WTC11 (cell line): ENCODE results near the gene GCK. TPM values are rescaled to one million over a fixed set of nuclear protein-coding genes. Genes with fewer than 3 reads are reported as not detected.
A peak's percentile ranks its signal among the peaks of the same experiment; 100 is the strongest.

Experiments used
- AR ChIP-seq: fragments of 250-450 bp; sonication (Bioruptor Pico); IDR thresholded peaks from 2 replicates; pipeline ENCODE4 v1.9.0; 2021; ENCODE audit warnings: mild to moderate bottlenecking
- ATF6 ChIP-seq: sonication (generic); formaldehyde crosslinking; IDR thresholded peaks from 2 replicates; pipeline ENCODE4 v1.8.1; 2023; ENCODE audit warnings: mild to moderate bottlenecking, missing genetic modification reagents
- CREB1 ChIP-seq: sonication (generic); formaldehyde crosslinking; IDR thresholded peaks from 2 replicates; pipeline ENCODE4 v1.8.0; 2023; ENCODE audit warnings: mild to moderate bottlenecking, missing genetic modification reagents
- CREM ChIP-seq: sonication (generic); formaldehyde crosslinking; IDR thresholded peaks from 2 replicates; pipeline ENCODE4 v1.8.1; 2022; ENCODE audit warnings: mild to moderate bottlenecking, missing genetic modification reagents, moderate library complexity
- FOXP1 ChIP-seq: sonication (generic); formaldehyde crosslinking; IDR thresholded peaks from 2 replicates; pipeline ENCODE4 v1.8.0; 2022; ENCODE audit warnings: missing genetic modification reagents, mild to moderate bottlenecking, moderate library complexity, borderline replicate concordance
- HMGA2 ChIP-seq: fragments of 250-450 bp; sonication (Bioruptor Pico); IDR thresholded peaks from 2 replicates; pipeline ENCODE4 v1.4.0; 2021; ENCODE audit warnings: mild to moderate bottlenecking, moderate library complexity
- JAZF1 ChIP-seq: fragments of 250-450 bp; sonication (Bioruptor Pico); IDR thresholded peaks from 2 replicates; pipeline ENCODE4 v1.9.0; 2021; ENCODE audit warnings: moderate library complexity, mild to moderate bottlenecking, inconsistent platforms
- MAX ChIP-seq: sonication (generic); formaldehyde crosslinking; IDR thresholded peaks from 2 replicates; pipeline ENCODE4 v1.8.0; 2022; ENCODE audit warnings: mild to moderate bottlenecking, missing genetic modification reagents
- MLX ChIP-seq: sonication (generic); formaldehyde crosslinking; IDR thresholded peaks from 2 replicates; pipeline ENCODE4 v1.8.1; 2023; ENCODE audit warnings: mild to moderate bottlenecking, missing genetic modification reagents, moderate library complexity
- MYBL2 ChIP-seq: sonication (generic); formaldehyde crosslinking; IDR thresholded peaks from 2 replicates; pipeline ENCODE4 v1.8.1; 2023; ENCODE audit warnings: mild to moderate bottlenecking, moderate library complexity, missing genetic modification reagents
- PREB ChIP-seq: sonication (generic); formaldehyde crosslinking; IDR thresholded peaks from 2 replicates; pipeline ENCODE4 v1.8.1; 2022; ENCODE audit warnings: mild to moderate bottlenecking, missing genetic modification reagents, moderate library complexity, borderline replicate concordance
- RELA ChIP-seq: sonication (generic); formaldehyde crosslinking; IDR thresholded peaks from 2 replicates; pipeline ENCODE4 v1.8.1; 2022; ENCODE audit warnings: missing genetic modification reagents, mild to moderate bottlenecking, borderline replicate concordance
- SMAD4 ChIP-seq: sonication (generic); formaldehyde crosslinking; IDR thresholded peaks from 2 replicates; pipeline ENCODE4 v1.8.0; 2022; ENCODE audit warnings: mild to moderate bottlenecking, missing genetic modification reagents
- SOX15 ChIP-seq: fragments of 250-450 bp; sonication (Bioruptor Pico); IDR thresholded peaks from 2 replicates; pipeline ENCODE4 v1.9.0; 2021; ENCODE audit warnings: mild to moderate bottlenecking
- SP1 ChIP-seq: sonication (generic); formaldehyde crosslinking; conservative IDR thresholded peaks from 2 replicates; pipeline ENCODE4 v1.8.1; 2022; ENCODE audit warnings: missing genetic modification reagents
- TEAD1 ChIP-seq: sonication (generic); formaldehyde crosslinking; IDR thresholded peaks from 2 replicates; pipeline ENCODE4 v1.8.0; 2022; ENCODE audit warnings: mild to moderate bottlenecking, missing genetic modification reagents
- TP53 ChIP-seq: sonication (generic); formaldehyde crosslinking; IDR thresholded peaks from 2 replicates; pipeline ENCODE4 v1.8.1; 2023; ENCODE audit warnings: mild to moderate bottlenecking, missing genetic modification reagents
- USF2 ChIP-seq: sonication (generic); formaldehyde crosslinking; IDR thresholded peaks from 2 replicates; pipeline ENCODE4 v1.8.1; 2023; ENCODE audit warnings: mild to moderate bottlenecking, missing genetic modification reagents, moderate library complexity
- ZNF281 ChIP-seq: sonication (generic); formaldehyde crosslinking; IDR thresholded peaks from 2 replicates; pipeline ENCODE4 v1.8.0; 2023; ENCODE audit warnings: mild to moderate bottlenecking, missing genetic modification reagents
- ZNF416 ChIP-seq: fragments of 250-450 bp; sonication (Bioruptor Pico); IDR thresholded peaks from 2 replicates; pipeline ENCODE4 v1.9.0; 2021; ENCODE audit warnings: mild to moderate bottlenecking, inconsistent platforms
- total RNA-seq: library from RNA; stranded (reverse); gene quantifications from 3 replicates; pipeline ENCODE4 v1.2.3, GENCODE V29; 2021

The GCK gene
- total RNA-seq, 1 experiment from 2014 or later: 3.3 TPM

- TF ChIP-seq PREB (CRISPR knock-in tag) (no peak), TEAD1 (no peak), ATF6 (CRISPR knock-in tag) (no peak), FOXP1 (CRISPR knock-in tag) (no peak; the same call in none of the 2 replicates), JAZF1 (CRISPR knock-in tag) (no peak), MYBL2 (CRISPR knock-in tag) (peak; percentile 78; the same call in 1 of the 2 replicates), ZNF281 (CRISPR knock-in tag) (no peak), CREB1 (CRISPR knock-in tag) (no peak), MLX (CRISPR knock-in tag) (no peak), RELA (CRISPR knock-in tag) (peak; percentile 73; the same call in 1 of the 2 replicates), AR (CRISPR knock-in tag) (no peak), MAX (CRISPR knock-in tag) (peak; percentile 90), SMAD4 (CRISPR knock-in tag) (no peak), ZNF416 (CRISPR knock-in tag) (0 out of 2 replicates have a peak, but pooled peaks have one; percentile 20), TP53 (CRISPR knock-in tag) (no peak), CREM (CRISPR knock-in tag) (0 out of 2 replicates have a peak, but pooled peaks have one; percentile 34), SOX15 (CRISPR knock-in tag) (no peak), SP1 (CRISPR knock-in tag) (peak; percentile 97), HMGA2 (CRISPR knock-in tag) (no peak), USF2 (CRISPR knock-in tag) (peak; percentile 33; the same call in 1 of the 2 replicates)
Observed at GRCh38 chr7:44123190-44124003, 65.8 kb downstream of the GCK start, which contains the start of gene POLD2 (continued).
